Lung (tissue), 12 donors: Measurements from ENCODE around the gene DCXR. TPM values are rescaled to one million over a fixed set of nuclear protein-coding genes. Genes with fewer than 3 reads are reported as not detected.

ENCODE experiments used
- ATAC-seq: fragments of 200-7000 bp; cut with Tn5 transposase; one replicate; pipeline ENCODE4 v1.9.1; 2020; ENCODE audit warnings: moderate number of reproducible peaks; ENCODE audit not compliant: insufficient read depth, low FRiP score
- DNase-seq, 3 donors: peaks; one replicate each; pipeline ENCODE4 v3.0.0-alpha.2; 2013 to 2017
- H3K27ac ChIP-seq, 2 donors: one replicate each; pipeline ENCODE4 v1.5.1; 2013; ENCODE audit warnings: mild to moderate bottlenecking in 2 of 2, moderate library complexity in 2 of 2, control low read depth in 1 of 2, inconsistent platforms in 1 of 2, low read depth in 1 of 2, low read length in 1 of 2
- H3K27me3 ChIP-seq, 3 donors: one replicate each; pipeline ENCODE4 v1.5.1; 2013; ENCODE audit warnings: low read length in 2 of 3; ENCODE audit not compliant: control insufficient read depth in 3 of 3, insufficient read depth in 3 of 3
- H3K36me3 ChIP-seq, 4 donors: one replicate each; pipeline ENCODE4 v1.5.1; 2013; ENCODE audit warnings: low read length in 4 of 4, mild to moderate bottlenecking in 1 of 4, moderate library complexity in 1 of 4; ENCODE audit not compliant: control insufficient read depth in 4 of 4, insufficient read depth in 4 of 4
- H3K4me1 ChIP-seq, 5 donors: one replicate each; pipeline ENCODE4 v1.5.1; 2013; ENCODE audit warnings: low read length in 5 of 5, mild to moderate bottlenecking in 2 of 5, moderate library complexity in 1 of 5; ENCODE audit not compliant: control insufficient read depth in 5 of 5, insufficient read depth in 5 of 5
- H3K4me3 ChIP-seq: one replicate; pipeline ENCODE4 v1.5.1; 2013; ENCODE audit warnings: mild to moderate bottlenecking, control low read depth, moderate library complexity
- H3K9ac ChIP-seq, 2 donors: one replicate each; pipeline ENCODE4 v1.5.1; 2013; ENCODE audit warnings: low read length in 2 of 2, control low read depth in 1 of 2; ENCODE audit not compliant: insufficient read depth in 1 of 2
- H3K9me3 ChIP-seq, 4 donors: one replicate each; pipeline ENCODE4 v1.5.1; 2013; ENCODE audit warnings: low read length in 3 of 4, mild to moderate bottlenecking in 1 of 4, moderate library complexity in 1 of 4; ENCODE audit not compliant: control insufficient read depth in 4 of 4, insufficient read depth in 3 of 4
- WGBS, 2 donors: extraction: QIAGEN DNeasy Blood & Tissue Kit; methylation state at CpG; one replicate each; pipeline ENCODE4 v1.1.7; 2013; 5-methylcytosine and 5-hydroxymethylcytosine counted together
- polyA plus RNA-seq, 2 donors: library from polyadenylated mRNA; stranded (reverse); fragments of 200-250 nt; gene quantifications; one replicate each; pipeline ENCODE4 v1.2.1, GENCODE V29; 2013
- total RNA-seq, 2 donors: library from RNA; depleted of rRNA in 1 of 2; stranded (reverse); fragments of >200 nt in 1 of 2; gene quantifications; one replicate each; pipeline ENCODE4 v1.2.1, GENCODE V29; 2014 to 2021
- TF ChIP-seq, protein P1 (sequence below): IDR thresholded peaks from 2 replicates; pipeline ENCODE4 v1.5.1; 2012; ENCODE audit warnings: mild to moderate bottlenecking; ENCODE audit errors: control extremely low read depth, extremely low read depth
- donor health status: control.
- donor health status: control.
- donor health status: Bipolar disorder and iron deficiency.
- donor health status: healthy.
- donor health status: DM: yes; HTN: yes; CAD: no.

The DCXR gene
- total and polyA plus RNA-seq, 4 donors, result 41.6 to 246 (median 206) TPM

DNA sequence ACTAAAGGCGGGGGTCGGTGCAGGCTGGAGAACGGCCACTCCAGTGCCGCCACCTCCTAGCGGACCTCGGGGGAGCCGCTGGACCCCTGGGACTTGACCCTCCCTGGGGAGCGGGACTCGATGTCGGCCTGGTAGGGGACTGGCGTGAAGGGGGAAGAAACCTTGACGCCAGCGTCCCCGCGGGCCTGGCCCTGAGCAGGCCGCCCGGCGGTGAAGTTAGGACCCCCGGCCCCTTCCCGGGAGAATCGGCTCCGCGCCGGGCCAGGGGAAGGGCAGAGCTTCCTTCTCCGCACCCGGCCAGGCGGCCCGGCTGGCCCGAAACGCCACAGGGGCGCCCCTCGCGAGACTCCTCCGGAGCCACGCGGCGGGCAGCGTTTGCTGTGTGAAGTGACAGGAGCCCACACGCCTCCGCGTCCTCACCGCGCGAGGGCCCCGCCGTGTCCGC lies 27.7 kb upstream of the DCXR start:
- ATAC-seq, result no peak
- 1 to 3% methylated on average over 41 to 47 of the region's 47 CpGs for WGBS, 2 donors
- Histone ChIP-seq H3K9ac (no peak overlapping the region), H3K4me3 (peak overlapping the region; percentile 81), H3K4me1 (peaks cover 0 to 19% (median 10%) of the 10 kb centered on the region in 5 donors), H3K27me3 (no peaks in the 10 kb centered on the region), H3K36me3 (peaks cover 0 to 37% (median 6%) of the 10 kb centered on the region in 4 donors), H3K9me3 (no peaks in the 10 kb centered on the region), H3K27ac (peak overlapping the region; percentile 14 to 73)
- no peak for DNase-seq
- TF ChIP-seq, protein P1, sequence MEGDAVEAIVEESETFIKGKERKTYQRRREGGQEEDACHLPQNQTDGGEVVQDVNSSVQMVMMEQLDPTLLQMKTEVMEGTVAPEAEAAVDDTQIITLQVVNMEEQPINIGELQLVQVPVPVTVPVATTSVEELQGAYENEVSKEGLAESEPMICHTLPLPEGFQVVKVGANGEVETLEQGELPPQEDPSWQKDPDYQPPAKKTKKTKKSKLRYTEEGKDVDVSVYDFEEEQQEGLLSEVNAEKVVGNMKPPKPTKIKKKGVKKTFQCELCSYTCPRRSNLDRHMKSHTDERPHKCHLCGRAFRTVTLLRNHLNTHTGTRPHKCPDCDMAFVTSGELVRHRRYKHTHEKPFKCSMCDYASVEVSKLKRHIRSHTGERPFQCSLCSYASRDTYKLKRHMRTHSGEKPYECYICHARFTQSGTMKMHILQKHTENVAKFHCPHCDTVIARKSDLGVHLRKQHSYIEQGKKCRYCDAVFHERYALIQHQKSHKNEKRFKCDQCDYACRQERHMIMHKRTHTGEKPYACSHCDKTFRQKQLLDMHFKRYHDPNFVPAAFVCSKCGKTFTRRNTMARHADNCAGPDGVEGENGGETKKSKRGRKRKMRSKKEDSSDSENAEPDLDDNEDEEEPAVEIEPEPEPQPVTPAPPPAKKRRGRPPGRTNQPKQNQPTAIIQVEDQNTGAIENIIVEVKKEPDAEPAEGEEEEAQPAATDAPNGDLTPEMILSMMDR, result no peak

- DNase-seq, result no peak
- TF ChIP-seq, protein P1, result no peak
- Histone ChIP-seq H3K4me3 (peak overlapping the region; percentile 81), H3K36me3 (peaks cover 0 to 43% (median 6%) of the 10 kb centered on the region in 4 donors), H3K9ac (no peak overlapping the region), H3K9me3 (no peaks in the 10 kb centered on the region), H3K27ac (peak overlapping the region in 1 of 2 donors; percentile 28), H3K27me3 (no peaks in the 10 kb centered on the region), H3K4me1 (peaks cover 0 to 19% (median 10%) of the 10 kb centered on the region in 5 donors)
- 27 to 43% methylated on average over 36 of the region's 36 CpGs for WGBS, 2 donors
- no peak for ATAC-seq
These were observed 27.1 kb upstream of the DCXR start for GRCh38 chr17:82064433-82065192.

DNA sequence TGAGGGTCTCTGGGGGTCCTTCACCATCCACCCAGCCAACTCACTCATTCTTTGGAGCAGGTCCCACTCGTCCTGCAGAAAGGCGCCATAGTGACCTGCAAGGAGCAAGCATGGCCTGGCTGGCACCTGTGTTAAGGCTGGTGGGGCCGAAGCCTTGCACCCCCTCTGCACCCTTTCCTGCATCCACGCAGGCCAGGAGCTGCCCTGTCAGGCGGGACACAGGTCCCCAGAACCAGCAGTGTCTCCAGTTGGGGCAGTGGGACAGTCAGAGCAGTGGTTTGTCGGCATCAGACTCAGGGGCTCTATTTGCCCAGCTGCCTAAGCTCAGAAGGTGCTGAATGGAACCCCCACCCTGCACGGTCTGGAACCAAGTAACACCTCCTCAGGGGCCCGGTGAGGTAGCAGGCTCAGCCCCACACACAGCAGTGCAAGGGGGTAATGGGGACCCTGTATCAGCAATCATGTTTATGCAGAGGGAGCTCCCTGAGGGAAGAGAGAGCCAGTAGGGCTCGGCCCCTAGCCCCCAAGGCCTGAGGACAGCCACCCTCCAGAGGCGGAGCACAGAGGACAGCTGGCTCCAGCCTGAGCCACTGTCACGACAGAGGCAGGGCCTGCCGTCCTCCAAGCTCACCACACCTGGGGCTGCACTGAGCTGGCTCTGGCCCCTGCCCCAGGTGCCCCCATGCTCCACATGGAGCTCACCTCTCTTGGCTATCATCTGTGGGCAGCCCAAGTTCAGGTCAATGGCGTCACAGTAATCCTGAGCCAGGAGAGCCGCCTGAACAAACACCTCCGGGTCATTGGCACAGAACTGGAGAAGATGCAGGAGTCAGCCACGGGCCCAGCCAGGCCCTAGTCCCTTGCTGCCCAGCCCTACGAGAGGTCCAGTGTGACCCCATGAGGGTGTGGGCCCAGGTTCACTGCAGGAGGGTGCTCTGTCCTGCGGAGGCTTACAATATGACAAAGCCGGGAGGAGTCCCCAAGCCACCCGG lies 26.2 kb upstream of the DCXR start:
- no peaks in the 10 kb centered on the region for H3K9me3 ChIP-seq
- no peaks in the 10 kb centered on the region for H3K27me3 ChIP-seq
- ATAC-seq (no peak), DNase-seq (no peak)
- H3K4me3 ChIP-seq, result no peak overlapping the region
- peaks cover 0 to 19% (median 10%) of the 10 kb centered on the region in 5 donors for H3K4me1 ChIP-seq
- 83 to 88% methylated on average over 20 of the region's 20 CpGs for WGBS, 2 donors
- TF ChIP-seq, protein P1, result no peak
- H3K27ac ChIP-seq, result no peak overlapping the region
- H3K9ac ChIP-seq, result no peak overlapping the region
- H3K36me3 ChIP-seq, result peaks cover 0 to 52% (median 6%) of the 10 kb centered on the region in 4 donors
